ENCODE results near the gene MEG3. TPM values are rescaled to one million over a fixed set of nuclear protein-coding genes. Genes with fewer than 3 reads are reported as not detected.

Gene MEG3
- total and polyA plus RNA-seq, 2 experiments from 2014 or later, result not detected

- Histone ChIP-seq H3K27me3 (ENCODE audit: insufficient read depth) (no peaks in the 10 kb centered on the region), H3K9me2 (ENCODE audit: insufficient read depth) (0 out of 2 replicates have a peak, but pooled peaks cover 6% of the 10 kb centered on the region), H3K79me2 (replicated peaks; ENCODE audit: insufficient read depth) (no peaks in the 10 kb centered on the region), H3K4me1 (ENCODE audit: insufficient read depth) (no peaks in the 10 kb centered on the region), H3K4me2 (no peak overlapping the region), H4K20me1 (replicated peaks; ENCODE audit: insufficient read depth) (no peaks in the 10 kb centered on the region), H3F3A (replicated peaks; ENCODE audit: low read depth) (no peaks in the 10 kb centered on the region), H3K36me3 (ENCODE audit: insufficient read depth) (no peaks in the 10 kb centered on the region; the same call in 1 of the 2 replicates), H3K4me3 (no peak overlapping the region), H2AFZ (no peak overlapping the region), H3K27ac (ENCODE audit: low read depth) (no peak overlapping the region)
- H3K4me1 Mint-ChIP-seq, result no peaks in the 10 kb centered on the region
- H3K27ac Mint-ChIP-seq, result no peak overlapping the region
- DNase-seq (ENCODE audit: low spot score) (no peak), ATAC-seq (no peak)
- TF ChIP-seq, protein P1, sequence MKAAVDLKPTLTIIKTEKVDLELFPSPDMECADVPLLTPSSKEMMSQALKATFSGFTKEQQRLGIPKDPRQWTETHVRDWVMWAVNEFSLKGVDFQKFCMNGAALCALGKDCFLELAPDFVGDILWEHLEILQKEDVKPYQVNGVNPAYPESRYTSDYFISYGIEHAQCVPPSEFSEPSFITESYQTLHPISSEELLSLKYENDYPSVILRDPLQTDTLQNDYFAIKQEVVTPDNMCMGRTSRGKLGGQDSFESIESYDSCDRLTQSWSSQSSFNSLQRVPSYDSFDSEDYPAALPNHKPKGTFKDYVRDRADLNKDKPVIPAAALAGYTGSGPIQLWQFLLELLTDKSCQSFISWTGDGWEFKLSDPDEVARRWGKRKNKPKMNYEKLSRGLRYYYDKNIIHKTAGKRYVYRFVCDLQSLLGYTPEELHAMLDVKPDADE (IDR thresholded peaks at IDR 0.05), result no peak
- TF ChIP-seq, protein P2, sequence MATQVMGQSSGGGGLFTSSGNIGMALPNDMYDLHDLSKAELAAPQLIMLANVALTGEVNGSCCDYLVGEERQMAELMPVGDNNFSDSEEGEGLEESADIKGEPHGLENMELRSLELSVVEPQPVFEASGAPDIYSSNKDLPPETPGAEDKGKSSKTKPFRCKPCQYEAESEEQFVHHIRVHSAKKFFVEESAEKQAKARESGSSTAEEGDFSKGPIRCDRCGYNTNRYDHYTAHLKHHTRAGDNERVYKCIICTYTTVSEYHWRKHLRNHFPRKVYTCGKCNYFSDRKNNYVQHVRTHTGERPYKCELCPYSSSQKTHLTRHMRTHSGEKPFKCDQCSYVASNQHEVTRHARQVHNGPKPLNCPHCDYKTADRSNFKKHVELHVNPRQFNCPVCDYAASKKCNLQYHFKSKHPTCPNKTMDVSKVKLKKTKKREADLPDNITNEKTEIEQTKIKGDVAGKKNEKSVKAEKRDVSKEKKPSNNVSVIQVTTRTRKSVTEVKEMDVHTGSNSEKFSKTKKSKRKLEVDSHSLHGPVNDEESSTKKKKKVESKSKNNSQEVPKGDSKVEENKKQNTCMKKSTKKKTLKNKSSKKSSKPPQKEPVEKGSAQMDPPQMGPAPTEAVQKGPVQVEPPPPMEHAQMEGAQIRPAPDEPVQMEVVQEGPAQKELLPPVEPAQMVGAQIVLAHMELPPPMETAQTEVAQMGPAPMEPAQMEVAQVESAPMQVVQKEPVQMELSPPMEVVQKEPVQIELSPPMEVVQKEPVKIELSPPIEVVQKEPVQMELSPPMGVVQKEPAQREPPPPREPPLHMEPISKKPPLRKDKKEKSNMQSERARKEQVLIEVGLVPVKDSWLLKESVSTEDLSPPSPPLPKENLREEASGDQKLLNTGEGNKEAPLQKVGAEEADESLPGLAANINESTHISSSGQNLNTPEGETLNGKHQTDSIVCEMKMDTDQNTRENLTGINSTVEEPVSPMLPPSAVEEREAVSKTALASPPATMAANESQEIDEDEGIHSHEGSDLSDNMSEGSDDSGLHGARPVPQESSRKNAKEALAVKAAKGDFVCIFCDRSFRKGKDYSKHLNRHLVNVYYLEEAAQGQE (IDR thresholded peaks at IDR 0.05; ENCODE audit: unreplicated experiment), result no peak
- peaks cover 7% of the 10 kb centered on the region for H3K27me3 Mint-ChIP-seq (ENCODE audit: insufficient read depth, low read depth, poor library complexity)
- H3K36me3 Mint-ChIP-seq (ENCODE audit: low read depth), result no peaks in the 10 kb centered on the region
- no peak overlapping the region for H3K4me3 Mint-ChIP-seq
- H3K9me3 Mint-ChIP-seq, result peaks cover 9% of the 10 kb centered on the region
Measured at GRCh38 chr14:100861188-100861936, 35.4 kb downstream of the MEG3 start.

DNA sequence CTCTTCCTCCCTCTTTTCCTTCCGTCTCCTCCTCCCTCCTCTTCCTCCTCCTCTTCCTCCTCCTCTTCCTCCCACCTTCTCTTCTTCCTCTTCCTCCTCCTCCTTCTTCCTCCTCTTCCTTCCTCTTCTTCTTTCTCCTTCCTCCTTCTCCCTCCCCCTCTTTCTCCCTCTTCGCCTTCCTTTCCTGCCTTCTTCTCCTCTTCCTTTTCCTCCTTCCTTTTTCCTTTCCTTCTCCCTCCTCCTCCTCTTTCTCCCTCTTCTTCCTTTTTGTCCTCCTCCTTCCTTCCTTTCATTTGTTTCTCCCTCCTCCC, 36.0 kb downstream of the MEG3 start:
- Mint-ChIP-seq H3K36me3 (ENCODE audit: low read depth) (no peaks in the 10 kb centered on the region), H3K27ac (no peak overlapping the region), H3K9me3 (peaks cover 9% of the 10 kb centered on the region), H3K4me1 (no peaks in the 10 kb centered on the region), H3K4me3 (no peak overlapping the region), H3K27me3 (ENCODE audit: insufficient read depth, low read depth, poor library complexity) (peaks cover 9% of the 10 kb centered on the region)
- no peak overlapping the region for H3K4me2 ChIP-seq
- ATAC-seq (no peak), DNase-seq (ENCODE audit: low spot score) (no peak)
- no peaks in the 10 kb centered on the region for H3K79me2 ChIP-seq (replicated peaks; ENCODE audit: insufficient read depth)
- no peaks in the 10 kb centered on the region; the same call in 1 of the 2 replicates for H3K36me3 ChIP-seq (ENCODE audit: insufficient read depth)
- 0 out of 2 replicates have a peak, but pooled peaks cover 6% of the 10 kb centered on the region for H3K9me2 ChIP-seq (ENCODE audit: insufficient read depth)
- no peak overlapping the region for H3K4me3 ChIP-seq
- TF ChIP-seq CREB1 (CRISPR knock-in tag; IDR thresholded peaks at IDR 0.05; ENCODE audit: low read depth), result no peak
- TF ChIP-seq EZH2phosphoT487 (IDR thresholded peaks at IDR 0.05; ENCODE audit: unreplicated experiment), result no peak
- no peak for TF ChIP-seq JUNB (IDR thresholded peaks at IDR 0.05; ENCODE audit: unreplicated experiment)
- no peak for TF ChIP-seq POLR2AphosphoS5 (IDR thresholded peaks at IDR 0.05; ENCODE audit: low read depth)
- TF ChIP-seq, protein P2 (IDR thresholded peaks at IDR 0.05; ENCODE audit: unreplicated experiment), result no peak
- no peak for TF ChIP-seq CTCF (conservative IDR thresholded peaks at IDR 0.05; ENCODE audit: low read depth in 2 of 2)
- TF ChIP-seq ZNF331 (CRISPR knock-in tag; IDR thresholded peaks at IDR 0.05; ENCODE audit: low read depth), result no peak
- no peak for TF ChIP-seq ZNF114 (CRISPR knock-in tag; IDR thresholded peaks at IDR 0.05)
- no peak for TF ChIP-seq STAT1 (IDR thresholded peaks at IDR 0.05; ENCODE audit: unreplicated experiment)
- TF ChIP-seq, protein P1 (IDR thresholded peaks at IDR 0.05), result no peak
- no peak for TF ChIP-seq NANOG (IDR thresholded peaks at IDR 0.05; ENCODE audit: borderline replicate concordance)
- H3F3A ChIP-seq (replicated peaks; ENCODE audit: low read depth), result no peaks in the 10 kb centered on the region
- H3K27me3 ChIP-seq (ENCODE audit: insufficient read depth), result no peaks in the 10 kb centered on the region
- H4K20me1 ChIP-seq (replicated peaks; ENCODE audit: insufficient read depth), result no peaks in the 10 kb centered on the region
- H3K4me1 ChIP-seq (ENCODE audit: insufficient read depth), result no peaks in the 10 kb centered on the region
- no peak overlapping the region for H3K27ac ChIP-seq (ENCODE audit: low read depth)
- no peak overlapping the region for H2AFZ ChIP-seq

Data from GM23338 (cell line).